WTC11 (cell line): ENCODE measurements around the gene ELFN1. TPM values are rescaled to one million over a fixed set of nuclear protein-coding genes. Genes with fewer than 3 reads are reported as not detected.

Source experiments
- ATAC-seq: fragments of 200-7000 bp; cut with Tn5 transposase; 2 replicates; pipeline ENCODE4 v1.10.0; 2021; ENCODE audit warnings: mild to moderate bottlenecking, moderate library complexity
- CTCF ChIA-PET: fragments of 300-600 bp; sonication (Branson Sonifier 250); formaldehyde crosslinking; loops from one replicate; lab custom pipeline; 2021; ENCODE audit warnings: antibody characterized with exemption; lab: Charles Lee
- POLR2A ChIA-PET: fragments of 350-600 bp; sonication (Branson Sonifier 250); formaldehyde crosslinking; loops from one replicate; lab custom pipeline; 2021; ENCODE audit warnings: antibody characterized with exemption; lab: Charles Lee
- DNase-seq: peaks from one replicate; pipeline ENCODE4 v3.0.0; 2021; ENCODE audit warnings: low spot score
- H3K27ac Mint-ChIP-seq: 2 replicates; pipeline ENCODE4 v1.8.0; 2021; ENCODE audit warnings: mixed read lengths
- H3K27me3 Mint-ChIP-seq: 2 replicates; pipeline ENCODE4 v1.8.0; 2021; ENCODE audit warnings: low read depth, mild to moderate bottlenecking, moderate library complexity, mixed read lengths
- H3K36me3 Mint-ChIP-seq: 2 replicates; pipeline ENCODE4 v1.8.0; 2021; ENCODE audit warnings: mixed read lengths
- H3K4me1 Mint-ChIP-seq: 2 replicates; pipeline ENCODE4 v1.8.0; 2022; ENCODE audit warnings: mixed read lengths
- H3K4me3 Mint-ChIP-seq: 2 replicates; pipeline ENCODE4 v1.8.0; 2021; ENCODE audit warnings: mild to moderate bottlenecking, moderate library complexity, mixed read lengths
- H3K9me3 Mint-ChIP-seq: 2 replicates; pipeline ENCODE4 v1.8.0; 2021; ENCODE audit warnings: mixed read lengths
- EMX1 ChIP-seq: fragments of 250-450 bp; sonication (Bioruptor Pico); IDR thresholded peaks from 2 replicates; pipeline ENCODE4 v1.8.0; 2021; ENCODE audit warnings: mild to moderate bottlenecking
- ESRRA ChIP-seq: sonication (generic); formaldehyde crosslinking; IDR thresholded peaks from 2 replicates; pipeline ENCODE4 v1.8.1; 2022; ENCODE audit warnings: mild to moderate bottlenecking, missing genetic modification reagents, borderline replicate concordance
- FOXJ3 ChIP-seq: sonication (generic); formaldehyde crosslinking; IDR thresholded peaks from 2 replicates; pipeline ENCODE4 v1.9.0; 2021; ENCODE audit warnings: missing genetic modification reagents, mild to moderate bottlenecking, borderline replicate concordance
- GABPB1 ChIP-seq: sonication (generic); formaldehyde crosslinking; IDR thresholded peaks from 2 replicates; pipeline ENCODE4 v1.8.1; 2023; ENCODE audit warnings: mild to moderate bottlenecking, missing genetic modification reagents
- JAZF1 ChIP-seq: fragments of 250-450 bp; sonication (Bioruptor Pico); IDR thresholded peaks from 2 replicates; pipeline ENCODE4 v1.9.0; 2021; ENCODE audit warnings: moderate library complexity, mild to moderate bottlenecking, inconsistent platforms
- KAT7 ChIP-seq: sonication (generic); formaldehyde crosslinking; IDR thresholded peaks from 2 replicates; pipeline ENCODE4 v1.8.1; 2023; ENCODE audit warnings: missing genetic modification reagents, mild to moderate bottlenecking, borderline replicate concordance
- MXD4 ChIP-seq: fragments of 250-450 bp; sonication (Bioruptor Pico); IDR thresholded peaks from 2 replicates; pipeline ENCODE4 v1.8.0; 2021; ENCODE audit warnings: mild to moderate bottlenecking, moderate library complexity, borderline replicate concordance
- NFATC4 ChIP-seq: fragments of 250-450 bp; sonication (Bioruptor Pico); IDR thresholded peaks from 2 replicates; pipeline ENCODE4 v1.9.0; 2021; ENCODE audit warnings: mild to moderate bottlenecking
- NR2C2 ChIP-seq: sonication (generic); formaldehyde crosslinking; IDR thresholded peaks from 2 replicates; pipeline ENCODE4 v1.8.0; 2022; ENCODE audit warnings: mild to moderate bottlenecking, missing genetic modification reagents
- RORB ChIP-seq: fragments of 250-450 bp; sonication (Bioruptor Pico); IDR thresholded peaks from 2 replicates; pipeline ENCODE4 v1.9.0; 2021; ENCODE audit warnings: mild to moderate bottlenecking
- SMAD4 ChIP-seq: sonication (generic); formaldehyde crosslinking; IDR thresholded peaks from 2 replicates; pipeline ENCODE4 v1.8.0; 2022; ENCODE audit warnings: mild to moderate bottlenecking, missing genetic modification reagents
- STAT6 ChIP-seq: sonication (generic); formaldehyde crosslinking; conservative IDR thresholded peaks from 2 replicates; pipeline ENCODE4 v1.8.1; 2023; ENCODE audit warnings: mild to moderate bottlenecking, low read depth, missing genetic modification reagents, moderate library complexity
- ZMAT4 ChIP-seq: fragments of 250-450 bp; sonication (Bioruptor Pico); IDR thresholded peaks from 2 replicates; pipeline ENCODE4 v1.9.0; 2021; ENCODE audit warnings: mild to moderate bottlenecking
- ZNF219 ChIP-seq: sonication (generic); formaldehyde crosslinking; IDR thresholded peaks from 2 replicates; pipeline ENCODE4 v1.8.0; 2023; ENCODE audit warnings: missing genetic modification reagents, mild to moderate bottlenecking, borderline replicate concordance
- ZNF232 ChIP-seq: sonication (generic); formaldehyde crosslinking; IDR thresholded peaks from 2 replicates; pipeline ENCODE4 v1.8.0; 2022; ENCODE audit warnings: mild to moderate bottlenecking, missing genetic modification reagents
- ZNF263 ChIP-seq: sonication (generic); formaldehyde crosslinking; IDR thresholded peaks from 2 replicates; pipeline ENCODE4 v1.8.1; 2022; ENCODE audit warnings: low read depth, mild to moderate bottlenecking, moderate library complexity, missing genetic modification reagents
- ZNF416 ChIP-seq: fragments of 250-450 bp; sonication (Bioruptor Pico); IDR thresholded peaks from 2 replicates; pipeline ENCODE4 v1.9.0; 2021; ENCODE audit warnings: mild to moderate bottlenecking, inconsistent platforms
- ZNF512 ChIP-seq: sonication (generic); formaldehyde crosslinking; IDR thresholded peaks from 2 replicates; pipeline ENCODE4 v1.8.1; 2022; ENCODE audit warnings: missing genetic modification reagents, borderline replicate concordance
- total RNA-seq: library from RNA; stranded (reverse); gene quantifications from 3 replicates; pipeline ENCODE4 v1.2.3, GENCODE V29; 2021

Gene ELFN1
- total RNA-seq, 1 experiment from 2014 or later = 4.6 TPM

GRCh38 chr7:1720326-1720725, 50.2 kb downstream of the ELFN1 start (continued):
- TF ChIP-seq ZNF512 (no peak), ZNF219 (CRISPR knock-in tag) (no peak), FOXJ3 (CRISPR knock-in tag) (no peak), SMAD4 (CRISPR knock-in tag) (no peak), STAT6 (CRISPR knock-in tag) (no peak), NR2C2 (CRISPR knock-in tag) (no peak), MXD4 (CRISPR knock-in tag) (no peak), ZNF232 (no peak)

DNA sequence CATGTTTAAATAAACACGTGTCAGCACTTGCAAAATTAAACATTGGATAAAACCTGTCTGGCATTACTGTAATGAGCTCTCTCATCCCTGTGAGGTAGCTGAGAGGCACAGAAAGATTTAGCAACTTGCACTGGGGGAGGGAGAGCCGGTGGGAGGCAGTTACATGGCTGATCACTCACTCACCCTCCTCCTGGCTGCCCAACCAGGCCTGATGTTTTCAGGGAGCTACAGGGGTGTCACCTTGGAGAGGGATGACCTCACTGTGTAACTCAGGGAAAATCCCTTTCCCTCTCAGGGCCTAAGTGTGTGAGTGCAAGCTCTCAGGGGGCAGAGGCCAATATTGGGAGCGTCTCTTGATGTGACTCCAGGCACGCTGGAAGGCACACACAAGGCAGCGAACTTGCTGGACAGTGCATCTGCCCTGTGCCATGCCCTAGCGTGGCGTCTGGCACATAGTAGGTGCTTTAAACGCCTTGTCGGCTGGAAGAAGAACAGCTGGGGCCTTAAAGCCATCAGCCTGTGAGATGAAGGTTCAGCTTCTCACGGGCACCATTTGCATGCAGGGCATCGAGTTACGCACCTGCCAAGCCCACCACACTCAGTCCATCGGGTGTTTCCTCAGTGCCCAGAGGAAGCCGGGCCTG, 51.1 kb downstream of the ELFN1 start:
- no peak overlapping the region; the same call in 1 of the 2 replicates for H3K27ac Mint-ChIP-seq
- DNase-seq (no peak), ATAC-seq (no peak)
- ChIA-PET POLR2A (interaction anchor here (0.5 kb wide), 1 partner anchor 50 kb away, joined by 4 read pairs; no protein-coding TSS in a partner anchor), CTCF (interaction anchor here (1.1 to 1.7 kb wide), 3 partner anchors 11 to 57 kb away, joined by 4 to 7 read pairs (median 5); no protein-coding TSS in a partner anchor)
- peaks cover 36% of the 10 kb centered on the region for H3K4me1 Mint-ChIP-seq
- H3K27me3 Mint-ChIP-seq = no peaks in the 10 kb centered on the region
- no peak overlapping the region for H3K4me3 Mint-ChIP-seq
- no peaks in the 10 kb centered on the region for H3K36me3 Mint-ChIP-seq
- no peaks in the 10 kb centered on the region for H3K9me3 Mint-ChIP-seq
- TF ChIP-seq RORB (CRISPR knock-in tag) = no peak
- no peak for TF ChIP-seq JAZF1
- no peak for TF ChIP-seq GABPB1 (CRISPR knock-in tag)
- TF ChIP-seq EMX1 (CRISPR knock-in tag) = no peak
- no peak for TF ChIP-seq KAT7 (CRISPR knock-in tag)
- no peak for TF ChIP-seq ZMAT4 (CRISPR knock-in tag)
- no peak for TF ChIP-seq ZNF263 (CRISPR knock-in tag)
- TF ChIP-seq ESRRA (CRISPR knock-in tag) = no peak
- no peak for TF ChIP-seq NFATC4 (CRISPR knock-in tag)
- TF ChIP-seq, all 79 proteins: peak for 0

DNA sequence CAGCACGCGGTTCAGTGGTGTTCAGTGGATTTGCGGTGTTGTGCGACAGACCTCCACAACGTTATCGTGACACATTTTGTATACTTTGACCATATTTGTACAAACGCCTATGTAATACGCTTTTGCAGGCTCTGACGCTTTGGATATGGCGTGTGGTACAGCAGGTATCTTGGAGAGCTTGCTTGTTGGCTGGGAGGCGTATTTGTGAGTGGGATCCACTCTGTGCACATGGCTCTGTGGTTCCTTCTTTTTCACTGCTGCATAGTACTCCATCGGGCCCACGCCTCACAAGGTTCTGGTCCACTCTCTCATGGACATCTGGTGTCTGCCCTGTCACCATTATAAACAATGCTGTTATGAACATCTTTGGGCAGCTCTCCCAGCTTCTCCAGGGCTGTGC, 53.2 kb downstream of the ELFN1 start:
- DNase-seq (no peak), ATAC-seq (no peak)
- H3K36me3 Mint-ChIP-seq = no peaks in the 10 kb centered on the region
- POLR2A ChIA-PET = no interaction called here
- H3K27me3 Mint-ChIP-seq = no peaks in the 10 kb centered on the region
- H3K27ac Mint-ChIP-seq = no peak overlapping the region
- no peak overlapping the region for H3K4me3 Mint-ChIP-seq
- no peaks in the 10 kb centered on the region for H3K9me3 Mint-ChIP-seq
- H3K4me1 Mint-ChIP-seq = peaks cover 25% of the 10 kb centered on the region
- TF ChIP-seq ZNF416 = no peak
- TF ChIP-seq, all 79 proteins: peak for 0
- CTCF ChIA-PET = no interaction called here
